PC-3 (cell line): Measurements from ENCODE around the gene VWA2.

Experiments used
- CTCF ChIP-seq: fragments of 300-600 bp; sonication (generic); conservative IDR thresholded peaks from 2 replicates; pipeline ENCODE4 v1.5.1; 2017; ENCODE audit warnings: antibody characterized with exemption, low read depth, mild to moderate bottlenecking, low read length
- EZH2 ChIP-seq: fragments of 300-600 bp; sonication (generic); IDR thresholded peaks from one replicate; pipeline ENCODE4 v1.6.1; 2017; ENCODE audit warnings: antibody characterized with exemption, mild to moderate bottlenecking, low read length; ENCODE audit not compliant: unreplicated experiment

DNA sequence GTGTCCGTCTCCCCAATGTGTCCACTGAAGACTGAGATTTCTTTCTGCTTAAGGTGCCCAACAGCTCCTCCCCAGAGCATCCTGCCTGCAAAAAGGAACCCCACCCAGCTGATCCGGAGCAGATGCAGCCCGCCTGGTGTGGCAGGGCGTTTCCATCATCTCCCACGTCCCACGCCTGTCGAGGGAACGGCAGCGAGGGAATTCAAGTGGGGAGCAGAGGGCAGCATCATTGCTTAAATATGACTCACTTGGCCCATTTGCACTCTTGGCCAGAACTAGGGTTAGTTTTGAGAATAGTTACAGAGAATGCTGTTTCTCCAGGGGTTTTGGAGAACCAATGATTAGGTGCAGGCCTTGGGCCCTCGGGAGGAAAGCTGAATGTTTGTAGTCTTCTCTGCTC is 20.8 kb downstream of the VWA2 start:
- no peak for TF ChIP-seq CTCF
- TF ChIP-seq EZH2: no peak
